Colonic mucosa (tissue), 4 donors: Measurements from ENCODE around the gene GALNS. TPM values are rescaled to one million over a fixed set of nuclear protein-coding genes. Genes with fewer than 3 reads are reported as not detected.
"Not testable (repeated sequence)": the region's sequence is repeated elsewhere in the genome, so short reads cannot be mapped to it uniquely, and the experiment has no call there.

Experiments used
- DNase-seq: peaks from one replicate; pipeline ENCODE4 v3.0.0-alpha.2; 2020
- H3K27ac ChIP-seq: fragments of 200-600 bp; one replicate; pipeline ENCODE4 v1.8.0; 2021
- H3K27me3 ChIP-seq: fragments of 200-600 bp; one replicate; pipeline ENCODE4 v1.8.0; 2021
- H3K36me3 ChIP-seq: fragments of 200-600 bp; one replicate; pipeline ENCODE4 v1.8.0; 2021
- H3K4me1 ChIP-seq: fragments of 200-600 bp; one replicate; pipeline ENCODE4 v1.8.0; 2021; ENCODE audit warnings: mild to moderate bottlenecking
- H3K4me3 ChIP-seq: fragments of 200-600 bp; one replicate; pipeline ENCODE4 v1.8.0; 2021
- H3K9ac ChIP-seq, 2 donors: one replicate each; pipeline ENCODE4 v1.7.0; 2013; ENCODE audit warnings: control low read depth in 2 of 2, low read depth in 2 of 2, low read length in 2 of 2
- H3K9me3 ChIP-seq: fragments of 200-600 bp; one replicate; pipeline ENCODE4 v1.8.0; 2021
- CTCF ChIP-seq: fragments of 200-600 bp; IDR thresholded peaks from one replicate; pipeline ENCODE4 v1.8.0; 2022; ENCODE audit warnings: antibody characterized with exemption, mild to moderate bottlenecking
- intact Hi-C: fragments of 100-400 bp; cut with DNase I; formaldehyde crosslinking; loops from one replicate; pipeline ENCODE4 v1.14.1; 2022
- total RNA-seq, 2 donors: library from RNA; stranded (reverse); fragmentation: NEBNext Ultra II Directional in 1 of 2; extraction: Animal tissue kit (Norgen Biotek cat#: 25700) in 1 of 2; gene quantifications; one replicate each; pipeline ENCODE4 v1.2.1, GENCODE V29; 2021
- donor health status: healthy.
- donor health status: DM: no; HTN: no; CAD: no.
- donor health status: DM: no; HTN: no; CAD: no.

The GALNS gene
- total RNA-seq, 2 donors from 2014 or later: 22.8 to 44.5 TPM

- no peak overlapping the region for H3K9ac ChIP-seq
- H3K36me3 ChIP-seq: no peaks in the 10 kb centered on the region
- H3K4me1 ChIP-seq: no peaks in the 10 kb centered on the region
- TF ChIP-seq CTCF: no peak
- no peak for DNase-seq
- no peak overlapping the region for H3K27ac ChIP-seq
- intact Hi-C loops: no loop called here
- no peak overlapping the region for H3K4me3 ChIP-seq
- no peaks in the 10 kb centered on the region for H3K27me3 ChIP-seq
- H3K9me3 ChIP-seq: no peaks in the 10 kb centered on the region
Observed at GRCh38 chr16:88793251-88793954, 63.3 kb downstream of the GALNS start.

- no peak overlapping the region for H3K9ac ChIP-seq
- no peaks in the 10 kb centered on the region for H3K36me3 ChIP-seq
- intact Hi-C loops: no loop called here
- H3K27ac ChIP-seq: no peak overlapping the region
- no peaks in the 10 kb centered on the region for H3K4me1 ChIP-seq
- no peaks in the 10 kb centered on the region for H3K9me3 ChIP-seq
- no peak overlapping the region for H3K4me3 ChIP-seq
- no peak for DNase-seq
- TF ChIP-seq CTCF: no peak
- H3K27me3 ChIP-seq: no peaks in the 10 kb centered on the region
Observed at GRCh38 chr16:88792668-88793250, 64.0 kb downstream of the GALNS start.

GRCh38 chr16:88792078-88792550, 64.6 kb downstream of the GALNS start:
- Histone ChIP-seq H3K9me3 (no peaks in the 10 kb centered on the region), H3K27ac (no peak overlapping the region), H3K4me1 (no peaks in the 10 kb centered on the region), H3K9ac (no peak overlapping the region), H3K36me3 (no peaks in the 10 kb centered on the region), H3K27me3 (no peaks in the 10 kb centered on the region), H3K4me3 (no peak overlapping the region)
- TF ChIP-seq CTCF: no peak
- DNase-seq: no peak
- intact Hi-C loops: no loop called here

- H3K4me3 ChIP-seq: no peak overlapping the region
- H3K4me1 ChIP-seq: no peaks in the 10 kb centered on the region
- no peaks in the 10 kb centered on the region for H3K9me3 ChIP-seq
- no peak for TF ChIP-seq CTCF
- no peak overlapping the region for H3K9ac ChIP-seq
- H3K27me3 ChIP-seq: no peaks in the 10 kb centered on the region
- H3K36me3 ChIP-seq: no peaks in the 10 kb centered on the region
- H3K27ac ChIP-seq: no peak overlapping the region
- intact Hi-C loops: no loop called here
- DNase-seq: no peak
Observed at GRCh38 chr16:88790312-88791211, 66.2 kb downstream of the GALNS start.

GRCh38 chr16:88789594-88789993, 67.2 kb downstream of the GALNS start:
- intact Hi-C loops: no loop called here
- no peaks in the 10 kb centered on the region for H3K4me1 ChIP-seq

GRCh38 chr16:88788749-88789148, 68.0 kb downstream of the GALNS start:
- H3K27ac ChIP-seq, H3K9me3 ChIP-seq, H3K9ac ChIP-seq, intact Hi-C loops, H3K36me3 ChIP-seq, H3K27me3 ChIP-seq, H3K4me3 ChIP-seq, DNase-seq, H3K4me1 ChIP-seq: not testable (repeated sequence)

More at GRCh38 chr16:88789594-88789993, 67.2 kb downstream of the GALNS start:
- no peaks in the 10 kb centered on the region for H3K9me3 ChIP-seq
- no peaks in the 10 kb centered on the region for H3K36me3 ChIP-seq
- no peak overlapping the region for H3K9ac ChIP-seq
- no peak for TF ChIP-seq CTCF
- no peak for DNase-seq
- H3K27me3 ChIP-seq: no peaks in the 10 kb centered on the region
- H3K4me3 ChIP-seq: no peak overlapping the region
- no peak overlapping the region for H3K27ac ChIP-seq
